NB4 (cell line): ENCODE data around the gene ARHGAP29.

Experiments used
- MYC ChIP-seq: IDR thresholded peaks from 2 replicates; pipeline ENCODE4 v1.6.1; 2011; ENCODE audit warnings: low read depth, low read length
- POLR2A ChIP-seq: IDR thresholded peaks from 2 replicates; pipeline ENCODE4 v1.6.1; 2011; ENCODE audit warnings: mild to moderate bottlenecking; ENCODE audit not compliant: insufficient read length; ENCODE audit errors: extremely low read depth
- TF ChIP-seq, protein P1 (sequence below): IDR thresholded peaks from one replicate; pipeline ENCODE4 v1.5.1; 2012; ENCODE audit warnings: low read depth, low read length
- TF ChIP-seq, protein P2 (sequence below): IDR thresholded peaks from 2 replicates; pipeline ENCODE4 v1.6.1; 2011; ENCODE audit warnings: low read depth, low read length

DNA sequence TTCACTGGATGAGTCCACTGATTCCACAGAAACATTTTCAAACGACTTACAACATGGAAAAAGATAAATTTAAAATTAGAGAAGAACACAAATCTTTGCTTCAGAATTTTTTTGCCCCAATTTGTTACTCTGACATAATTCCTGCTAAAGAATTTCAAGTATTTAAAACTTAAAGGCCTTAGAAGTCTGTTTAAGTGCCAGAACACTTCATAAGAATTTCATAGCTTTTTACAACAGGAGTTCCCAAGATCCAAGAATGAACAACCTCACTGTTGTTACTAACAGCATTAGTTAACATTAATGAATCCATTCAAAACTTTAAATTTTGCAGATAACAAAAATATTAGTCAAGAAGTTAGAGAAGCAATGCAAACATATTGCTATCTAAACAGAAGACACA is 31.7 kb downstream of the ARHGAP29 start:
- TF ChIP-seq, protein P1, sequence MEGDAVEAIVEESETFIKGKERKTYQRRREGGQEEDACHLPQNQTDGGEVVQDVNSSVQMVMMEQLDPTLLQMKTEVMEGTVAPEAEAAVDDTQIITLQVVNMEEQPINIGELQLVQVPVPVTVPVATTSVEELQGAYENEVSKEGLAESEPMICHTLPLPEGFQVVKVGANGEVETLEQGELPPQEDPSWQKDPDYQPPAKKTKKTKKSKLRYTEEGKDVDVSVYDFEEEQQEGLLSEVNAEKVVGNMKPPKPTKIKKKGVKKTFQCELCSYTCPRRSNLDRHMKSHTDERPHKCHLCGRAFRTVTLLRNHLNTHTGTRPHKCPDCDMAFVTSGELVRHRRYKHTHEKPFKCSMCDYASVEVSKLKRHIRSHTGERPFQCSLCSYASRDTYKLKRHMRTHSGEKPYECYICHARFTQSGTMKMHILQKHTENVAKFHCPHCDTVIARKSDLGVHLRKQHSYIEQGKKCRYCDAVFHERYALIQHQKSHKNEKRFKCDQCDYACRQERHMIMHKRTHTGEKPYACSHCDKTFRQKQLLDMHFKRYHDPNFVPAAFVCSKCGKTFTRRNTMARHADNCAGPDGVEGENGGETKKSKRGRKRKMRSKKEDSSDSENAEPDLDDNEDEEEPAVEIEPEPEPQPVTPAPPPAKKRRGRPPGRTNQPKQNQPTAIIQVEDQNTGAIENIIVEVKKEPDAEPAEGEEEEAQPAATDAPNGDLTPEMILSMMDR, result no peak
- TF ChIP-seq POLR2A (no peak), MYC (no peak)
- TF ChIP-seq, protein P2, sequence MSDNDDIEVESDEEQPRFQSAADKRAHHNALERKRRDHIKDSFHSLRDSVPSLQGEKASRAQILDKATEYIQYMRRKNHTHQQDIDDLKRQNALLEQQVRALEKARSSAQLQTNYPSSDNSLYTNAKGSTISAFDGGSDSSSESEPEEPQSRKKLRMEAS, result no peak
